ENCODE results near the gene MYLK4.

- no peak for TF ChIP-seq CTCF (IDR thresholded peaks at IDR 0.05 in 4 of 5, conservative IDR thresholded peaks at IDR 0.05 in 1 of 5)
- no peak for TF ChIP-seq POLR2A (IDR thresholded peaks at IDR 0.05)
Observed at GRCh38 chr6:2719093-2719455, 31.6 kb downstream of the MYLK4 start.

Measured in gastrocnemius medialis (tissue), 4 donors.